GM13976 (cell line): ENCODE results near the gene TTC9.

Experiments used
- DNase-seq: peaks from one replicate; pipeline ENCODE4 v3.0.0; 2012; ENCODE audit warnings: low spot score
- in situ Hi-C: fragments of 300-500 bp; cut with MboI; formaldehyde crosslinking; loops from one replicate; pipeline ENCODE4 v1.12.0; 2022; ENCODE audit warnings: low sequenced_read_pairs, mixed read lengths, inconsistent platforms; ENCODE audit not compliant: unreplicated experiment
- TF ChIP-seq, protein P1 (sequence below): IDR thresholded peaks from 2 replicates; pipeline ENCODE4 v1.5.1; 2012; ENCODE audit warnings: borderline replicate concordance, mild to moderate bottlenecking; ENCODE audit not compliant: insufficient read depth; ENCODE audit errors: extremely low read depth, missing control alignments, control extremely low read depth

The TTC9 gene

DNA sequence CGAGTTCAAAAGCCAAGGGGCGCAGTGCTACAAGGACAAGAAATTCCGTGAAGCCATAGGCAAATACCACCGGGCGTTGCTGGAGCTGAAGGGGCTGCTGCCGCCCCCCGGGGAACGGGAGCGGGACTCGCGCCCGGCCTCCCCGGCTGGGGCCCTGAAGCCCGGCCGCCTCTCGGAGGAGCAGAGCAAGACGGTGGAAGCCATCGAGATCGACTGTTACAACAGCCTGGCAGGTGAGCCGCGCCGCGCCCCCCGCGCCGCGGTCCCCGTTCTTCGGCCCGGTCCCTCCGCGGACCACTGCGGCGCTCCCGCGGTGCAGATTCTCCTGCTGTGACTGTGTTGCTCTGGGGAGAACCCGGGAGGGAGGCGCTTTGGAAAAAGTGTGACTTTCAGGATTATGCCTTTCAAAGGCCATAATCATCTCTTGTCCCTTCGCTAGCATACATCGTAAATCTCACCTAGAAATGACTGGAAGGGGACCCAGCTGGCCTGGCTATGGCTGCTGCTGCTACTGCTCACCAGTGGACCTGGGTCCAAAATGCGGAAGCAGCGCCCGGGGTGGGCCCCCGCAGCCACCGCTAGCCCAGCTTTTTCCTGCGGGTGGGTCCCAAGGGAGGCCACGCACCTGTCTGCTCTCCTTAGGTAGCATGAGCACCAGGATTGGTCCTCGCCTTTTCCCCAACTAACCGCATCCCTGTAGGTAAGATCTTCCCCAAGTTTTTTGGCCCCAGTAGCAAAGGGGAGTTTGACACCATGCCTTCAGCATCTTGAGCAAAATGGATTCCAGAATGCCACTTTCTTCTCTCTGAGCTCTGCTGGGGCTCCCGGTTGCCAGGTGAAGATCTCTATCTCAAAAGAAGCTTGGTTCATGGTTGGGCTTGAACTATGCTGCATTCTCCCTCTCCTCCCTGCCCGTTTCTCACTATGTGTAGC lies 853 bp downstream of the TTC9 start:
- peak; percentile 73 for DNase-seq
- in situ Hi-C loops: no loop called here
- TF ChIP-seq, protein P1, sequence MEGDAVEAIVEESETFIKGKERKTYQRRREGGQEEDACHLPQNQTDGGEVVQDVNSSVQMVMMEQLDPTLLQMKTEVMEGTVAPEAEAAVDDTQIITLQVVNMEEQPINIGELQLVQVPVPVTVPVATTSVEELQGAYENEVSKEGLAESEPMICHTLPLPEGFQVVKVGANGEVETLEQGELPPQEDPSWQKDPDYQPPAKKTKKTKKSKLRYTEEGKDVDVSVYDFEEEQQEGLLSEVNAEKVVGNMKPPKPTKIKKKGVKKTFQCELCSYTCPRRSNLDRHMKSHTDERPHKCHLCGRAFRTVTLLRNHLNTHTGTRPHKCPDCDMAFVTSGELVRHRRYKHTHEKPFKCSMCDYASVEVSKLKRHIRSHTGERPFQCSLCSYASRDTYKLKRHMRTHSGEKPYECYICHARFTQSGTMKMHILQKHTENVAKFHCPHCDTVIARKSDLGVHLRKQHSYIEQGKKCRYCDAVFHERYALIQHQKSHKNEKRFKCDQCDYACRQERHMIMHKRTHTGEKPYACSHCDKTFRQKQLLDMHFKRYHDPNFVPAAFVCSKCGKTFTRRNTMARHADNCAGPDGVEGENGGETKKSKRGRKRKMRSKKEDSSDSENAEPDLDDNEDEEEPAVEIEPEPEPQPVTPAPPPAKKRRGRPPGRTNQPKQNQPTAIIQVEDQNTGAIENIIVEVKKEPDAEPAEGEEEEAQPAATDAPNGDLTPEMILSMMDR: no peak

DNA sequence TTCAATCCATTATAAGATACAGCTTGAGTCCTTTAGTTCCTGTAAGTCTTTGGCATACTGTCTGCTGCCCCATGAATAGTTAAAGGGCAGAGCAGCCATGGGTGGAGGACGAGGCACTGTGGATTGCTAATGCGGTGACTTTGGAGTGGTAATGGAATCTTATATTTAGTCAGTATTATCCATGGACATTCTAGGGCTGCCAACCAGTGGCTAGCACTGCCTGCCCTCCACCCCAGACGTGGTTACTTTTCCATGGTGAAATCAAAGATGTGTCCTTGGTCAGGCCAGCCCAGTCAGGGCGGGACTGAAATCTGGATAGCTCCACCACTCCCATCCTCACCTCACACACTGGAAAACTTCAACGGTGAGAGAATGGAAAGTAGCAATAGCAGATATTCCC lies 2.3 kb downstream of the TTC9 start:
- DNase-seq: no peak
- TF ChIP-seq, protein P1: no peak
- in situ Hi-C loops: no loop called here

DNA sequence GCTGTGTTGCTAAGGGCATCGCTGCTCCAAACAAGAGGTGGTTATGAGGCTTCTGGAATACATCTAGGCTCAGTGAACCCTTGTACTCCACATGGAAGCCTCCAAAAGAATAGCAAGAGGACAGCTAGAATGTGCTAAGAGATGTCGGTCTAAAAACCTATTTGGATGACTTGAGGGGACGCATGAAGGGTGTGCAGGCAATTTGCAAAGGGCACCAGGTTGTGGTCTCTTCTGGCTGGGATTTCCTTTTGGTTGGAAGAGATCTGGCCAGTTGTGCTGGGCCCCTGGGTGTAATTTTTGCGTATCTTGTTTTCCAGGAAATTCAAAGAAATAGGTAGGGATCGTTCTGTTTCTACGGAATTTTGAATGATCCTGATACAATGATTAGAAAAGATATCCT lies 4.2 kb downstream of the TTC9 start:
- TF ChIP-seq, protein P1: no peak
- DNase-seq: no peak
- in situ Hi-C loops: no loop called here

DNA sequence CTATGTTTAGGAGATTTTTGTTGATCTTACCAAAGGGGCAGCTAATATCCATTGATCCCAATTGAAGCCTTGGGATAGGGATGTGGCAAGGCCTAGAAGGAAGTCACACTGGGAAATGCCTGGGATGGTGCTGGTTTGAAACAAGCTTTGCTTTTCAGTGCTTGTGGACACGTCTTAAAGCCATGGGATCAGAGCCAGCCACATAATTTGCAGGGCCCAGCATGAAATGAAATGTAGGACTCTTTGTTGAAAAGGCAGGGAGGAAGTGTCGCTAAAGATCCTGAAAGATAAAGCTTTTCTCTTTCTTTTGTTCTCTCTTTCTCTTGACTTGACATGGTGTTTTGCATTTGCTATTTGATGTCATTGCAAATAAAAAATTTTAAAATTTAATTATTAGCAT lies 5.0 kb downstream of the TTC9 start:
- no peak for DNase-seq
- TF ChIP-seq, protein P1: no peak

DNA sequence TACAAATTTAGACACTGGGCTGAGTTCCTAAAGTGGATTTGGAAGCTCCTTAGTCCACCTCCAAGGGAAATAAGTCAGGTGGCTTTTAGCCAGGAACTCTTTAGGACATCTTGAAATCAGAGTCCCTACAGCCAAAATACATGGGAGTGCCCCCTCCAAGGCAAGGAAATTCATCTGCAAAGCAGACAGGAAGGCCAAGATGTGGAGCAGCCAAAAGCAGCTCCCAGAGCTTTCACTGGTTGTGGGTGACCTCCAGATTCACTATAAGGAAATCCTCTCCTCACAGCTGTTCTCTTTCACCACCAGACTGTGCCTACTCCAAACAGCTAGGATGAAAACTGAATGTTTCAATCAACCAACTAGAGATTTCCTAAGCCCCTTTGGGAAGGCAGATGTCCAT lies 6.6 kb downstream of the TTC9 start:
- in situ Hi-C loops: no loop called here
- TF ChIP-seq, protein P1: no peak
- no peak for DNase-seq

More for the DNA sequence above, 5.0 kb downstream of the TTC9 start:
- in situ Hi-C loops: no loop called here

DNA sequence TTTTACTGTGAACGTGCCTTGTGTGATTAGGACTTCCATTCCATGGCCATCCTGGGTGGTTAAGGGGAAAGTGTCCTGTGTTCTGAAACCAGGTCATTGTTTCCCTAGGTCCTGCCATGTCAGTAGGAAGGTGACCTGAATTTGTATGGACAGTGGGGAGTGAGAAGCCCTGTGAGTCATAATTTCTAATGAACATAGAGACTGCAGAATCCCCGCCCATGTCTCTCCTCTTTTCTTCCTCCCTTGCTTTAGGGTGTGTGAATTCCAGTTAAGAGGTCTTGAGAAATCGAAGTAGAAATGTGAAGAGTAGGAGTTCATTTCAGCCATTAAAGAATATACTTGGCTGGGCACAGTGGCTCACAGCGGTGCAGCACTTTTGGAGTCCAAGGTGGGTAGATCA lies 8.1 kb downstream of the TTC9 start:
- in situ Hi-C loops: no loop called here

More for the DNA sequence above, 8.1 kb downstream of the TTC9 start:
- no peak for DNase-seq
- TF ChIP-seq, protein P1: no peak
